ENCODE data around the gene EID2. TPM values are rescaled to one million over a fixed set of nuclear protein-coding genes. Genes with fewer than 3 reads are reported as not detected.

EID2 gene
- polyA plus RNA-seq, 2 donors = 11.6 to 16.7 TPM

GRCh38 chr19:39557811-39558623, 18.1 kb upstream of the EID2 start:
- no peaks in the 10 kb centered on the region for H3K36me3 ChIP-seq (ENCODE audit: control insufficient read depth in 2 of 2, insufficient read depth in 2 of 2, low read length in 1 of 2)
- H3K9me3 ChIP-seq (ENCODE audit: control insufficient read depth in 2 of 2, insufficient read depth in 1 of 2, low read depth in 1 of 2, low read length in 1 of 2) = no peaks in the 10 kb centered on the region
- WGBS, 2 donors = 59 to 64% methylated on average over 5 of the region's 5 CpGs
- H3K4me1 ChIP-seq (ENCODE audit: control insufficient read depth in 2 of 2, insufficient read depth in 2 of 2, low read length in 1 of 2) = no peaks in the 10 kb centered on the region
- H3K27ac ChIP-seq (ENCODE audit: low read depth in 2 of 2, low read length in 1 of 2) = no peak overlapping the region
- H3K27me3 ChIP-seq (ENCODE audit: control insufficient read depth in 1 of 2, insufficient read depth in 2 of 2, low read length in 2 of 2) = no peaks in the 10 kb centered on the region
- H3K4me3 ChIP-seq (ENCODE audit: low read depth in 1 of 2, low read length in 2 of 2) = no peak overlapping the region

GRCh38 chr19:39555883-39556282, 15.9 kb upstream of the EID2 start:
- no peaks in the 10 kb centered on the region for H3K27me3 ChIP-seq (ENCODE audit: control insufficient read depth in 1 of 2, insufficient read depth in 2 of 2, low read length in 2 of 2)
- no peak overlapping the region for H3K27ac ChIP-seq (ENCODE audit: low read depth in 2 of 2, low read length in 1 of 2)
- no peaks in the 10 kb centered on the region for H3K36me3 ChIP-seq (ENCODE audit: control insufficient read depth in 2 of 2, insufficient read depth in 2 of 2, low read length in 1 of 2)
- H3K4me1 ChIP-seq (ENCODE audit: control insufficient read depth in 2 of 2, insufficient read depth in 2 of 2, low read length in 1 of 2) = no peaks in the 10 kb centered on the region
- 20 to 43% methylated on average over 1 of the region's 1 CpG for WGBS, 2 donors
- no peaks in the 10 kb centered on the region for H3K9me3 ChIP-seq (ENCODE audit: control insufficient read depth in 2 of 2, insufficient read depth in 1 of 2, low read depth in 1 of 2, low read length in 1 of 2)
- H3K4me3 ChIP-seq (ENCODE audit: low read depth in 1 of 2, low read length in 2 of 2) = no peak overlapping the region

- H3K27me3 ChIP-seq (ENCODE audit: control insufficient read depth in 1 of 2, insufficient read depth in 2 of 2, low read length in 2 of 2) = no peaks in the 10 kb centered on the region
- H3K4me3 ChIP-seq (ENCODE audit: low read depth in 1 of 2, low read length in 2 of 2) = no peak overlapping the region
- no peak overlapping the region for H3K27ac ChIP-seq (ENCODE audit: low read depth in 2 of 2, low read length in 1 of 2)
- no peaks in the 10 kb centered on the region for H3K9me3 ChIP-seq (ENCODE audit: control insufficient read depth in 2 of 2, insufficient read depth in 1 of 2, low read depth in 1 of 2, low read length in 1 of 2)
- H3K4me1 ChIP-seq (ENCODE audit: control insufficient read depth in 2 of 2, insufficient read depth in 2 of 2, low read length in 1 of 2) = no peaks in the 10 kb centered on the region
- 66 to 71% methylated on average over 4 of the region's 4 CpGs for WGBS, 2 donors
- no peaks in the 10 kb centered on the region for H3K36me3 ChIP-seq (ENCODE audit: control insufficient read depth in 2 of 2, insufficient read depth in 2 of 2, low read length in 1 of 2)
Measured at GRCh38 chr19:39554701-39555311, 14.8 kb upstream of the EID2 start.

GRCh38 chr19:39553082-39553652, 13.2 kb upstream of the EID2 start:
- Histone ChIP-seq H3K4me3 (ENCODE audit: low read depth in 1 of 2, low read length in 2 of 2) (no peak overlapping the region), H3K9me3 (ENCODE audit: control insufficient read depth in 2 of 2, insufficient read depth in 1 of 2, low read depth in 1 of 2, low read length in 1 of 2) (no peaks in the 10 kb centered on the region), H3K27me3 (ENCODE audit: control insufficient read depth in 1 of 2, insufficient read depth in 2 of 2, low read length in 2 of 2) (no peaks in the 10 kb centered on the region), H3K4me1 (ENCODE audit: control insufficient read depth in 2 of 2, insufficient read depth in 2 of 2, low read length in 1 of 2) (no peaks in the 10 kb centered on the region), H3K27ac (ENCODE audit: low read depth in 2 of 2, low read length in 1 of 2) (no peak overlapping the region), H3K36me3 (ENCODE audit: control insufficient read depth in 2 of 2, insufficient read depth in 2 of 2, low read length in 1 of 2) (no peaks in the 10 kb centered on the region)
- 59 to 61% methylated on average over 7 of the region's 7 CpGs for WGBS, 2 donors

- WGBS, 2 donors = 75 to 79% methylated on average over 5 of the region's 5 CpGs
- H3K4me3 ChIP-seq (ENCODE audit: low read depth in 1 of 2, low read length in 2 of 2) = no peak overlapping the region
- H3K36me3 ChIP-seq (ENCODE audit: control insufficient read depth in 2 of 2, insufficient read depth in 2 of 2, low read length in 1 of 2) = no peaks in the 10 kb centered on the region
- H3K4me1 ChIP-seq (ENCODE audit: control insufficient read depth in 2 of 2, insufficient read depth in 2 of 2, low read length in 1 of 2) = no peaks in the 10 kb centered on the region
- no peaks in the 10 kb centered on the region for H3K9me3 ChIP-seq (ENCODE audit: control insufficient read depth in 2 of 2, insufficient read depth in 1 of 2, low read depth in 1 of 2, low read length in 1 of 2)
- H3K27ac ChIP-seq (ENCODE audit: low read depth in 2 of 2, low read length in 1 of 2) = no peak overlapping the region
- no peaks in the 10 kb centered on the region for H3K27me3 ChIP-seq (ENCODE audit: control insufficient read depth in 1 of 2, insufficient read depth in 2 of 2, low read length in 2 of 2)
Measured at GRCh38 chr19:39550197-39550596, 10.2 kb upstream of the EID2 start.

- H3K27ac ChIP-seq (ENCODE audit: low read depth in 2 of 2, low read length in 1 of 2) = no peak overlapping the region
- H3K27me3 ChIP-seq (ENCODE audit: control insufficient read depth in 1 of 2, insufficient read depth in 2 of 2, low read length in 2 of 2) = peaks cover 0 to 2% of the 10 kb centered on the region in 2 donors
- 46 to 48% methylated on average over 8 of the region's 8 CpGs for WGBS, 2 donors
- H3K4me1 ChIP-seq (ENCODE audit: control insufficient read depth in 2 of 2, insufficient read depth in 2 of 2, low read length in 1 of 2) = no peaks in the 10 kb centered on the region
- no peaks in the 10 kb centered on the region for H3K36me3 ChIP-seq (ENCODE audit: control insufficient read depth in 2 of 2, insufficient read depth in 2 of 2, low read length in 1 of 2)
- no peaks in the 10 kb centered on the region for H3K9me3 ChIP-seq (ENCODE audit: control insufficient read depth in 2 of 2, insufficient read depth in 1 of 2, low read depth in 1 of 2, low read length in 1 of 2)
- no peak overlapping the region for H3K4me3 ChIP-seq (ENCODE audit: low read depth in 1 of 2, low read length in 2 of 2)
Measured at GRCh38 chr19:39546599-39546998, 6.6 kb upstream of the EID2 start.

GRCh38 chr19:39544911-39545310, 5.0 kb upstream of the EID2 start:
- H3K4me3 ChIP-seq (ENCODE audit: low read depth in 1 of 2, low read length in 2 of 2) = no peak overlapping the region
- H3K27me3 ChIP-seq (ENCODE audit: control insufficient read depth in 1 of 2, insufficient read depth in 2 of 2, low read length in 2 of 2) = peaks cover 0 to 2% of the 10 kb centered on the region in 2 donors
- no peaks in the 10 kb centered on the region for H3K36me3 ChIP-seq (ENCODE audit: control insufficient read depth in 2 of 2, insufficient read depth in 2 of 2, low read length in 1 of 2)
- H3K9me3 ChIP-seq (ENCODE audit: control insufficient read depth in 2 of 2, insufficient read depth in 1 of 2, low read depth in 1 of 2, low read length in 1 of 2) = no peaks in the 10 kb centered on the region
- H3K4me1 ChIP-seq (ENCODE audit: control insufficient read depth in 2 of 2, insufficient read depth in 2 of 2, low read length in 1 of 2) = no peaks in the 10 kb centered on the region
- H3K27ac ChIP-seq (ENCODE audit: low read depth in 2 of 2, low read length in 1 of 2) = no peak overlapping the region
- 25 to 35% methylated on average over 1 of the region's 1 CpG for WGBS, 2 donors

GRCh38 chr19:39544226-39544903, 4.4 kb upstream of the EID2 start:
- 76 to 80% methylated on average over 7 of the region's 7 CpGs for WGBS, 2 donors

GRCh38 chr19:39543477-39543857, 3.5 kb upstream of the EID2 start:
- Histone ChIP-seq H3K27me3 (ENCODE audit: control insufficient read depth in 1 of 2, insufficient read depth in 2 of 2, low read length in 2 of 2) (peaks cover 0 to 2% of the 10 kb centered on the region in 2 donors), H3K36me3 (ENCODE audit: control insufficient read depth in 2 of 2, insufficient read depth in 2 of 2, low read length in 1 of 2) (no peaks in the 10 kb centered on the region), H3K4me3 (ENCODE audit: low read depth in 1 of 2, low read length in 2 of 2) (no peak overlapping the region), H3K9me3 (ENCODE audit: control insufficient read depth in 2 of 2, insufficient read depth in 1 of 2, low read depth in 1 of 2, low read length in 1 of 2) (no peaks in the 10 kb centered on the region), H3K4me1 (ENCODE audit: control insufficient read depth in 2 of 2, insufficient read depth in 2 of 2, low read length in 1 of 2) (no peaks in the 10 kb centered on the region), H3K27ac (ENCODE audit: low read depth in 2 of 2, low read length in 1 of 2) (no peak overlapping the region)
- 74 to 77% methylated on average over 3 of the region's 3 CpGs for WGBS, 2 donors

More at GRCh38 chr19:39544226-39544903, 4.4 kb upstream of the EID2 start:
- Histone ChIP-seq H3K36me3 (ENCODE audit: control insufficient read depth in 2 of 2, insufficient read depth in 2 of 2, low read length in 1 of 2) (no peaks in the 10 kb centered on the region), H3K4me3 (ENCODE audit: low read depth in 1 of 2, low read length in 2 of 2) (no peak overlapping the region), H3K9me3 (ENCODE audit: control insufficient read depth in 2 of 2, insufficient read depth in 1 of 2, low read depth in 1 of 2, low read length in 1 of 2) (no peaks in the 10 kb centered on the region), H3K27me3 (ENCODE audit: control insufficient read depth in 1 of 2, insufficient read depth in 2 of 2, low read length in 2 of 2) (peaks cover 0 to 2% of the 10 kb centered on the region in 2 donors), H3K4me1 (ENCODE audit: control insufficient read depth in 2 of 2, insufficient read depth in 2 of 2, low read length in 1 of 2) (no peaks in the 10 kb centered on the region), H3K27ac (ENCODE audit: low read depth in 2 of 2, low read length in 1 of 2) (no peak overlapping the region)

Measured in esophagus (tissue), 2 donors.